Testis (tissue), 2 donors: ENCODE results near the gene GPC6.

ENCODE experiments used
- POLR2A ChIP-seq: fragments of 450-650 bp; IDR thresholded peaks from one replicate; pipeline ENCODE4 v1.6.1; 2017; ENCODE audit warnings: antibody characterized with exemption, mild to moderate bottlenecking, moderate library complexity
- TF ChIP-seq, protein P1 (sequence below), 3 experiments: fragments of 450-650 bp in 2 of 3; fragments of 200-600 bp in 1 of 3; sonication (generic) in 1 of 3; IDR thresholded peaks; one replicate each; pipeline ENCODE4 v1.5.1; 2016 to 2019; ENCODE audit warnings: antibody characterized with exemption in 3 of 3, mild to moderate bottlenecking in 2 of 3, moderate library complexity in 1 of 3

DNA sequence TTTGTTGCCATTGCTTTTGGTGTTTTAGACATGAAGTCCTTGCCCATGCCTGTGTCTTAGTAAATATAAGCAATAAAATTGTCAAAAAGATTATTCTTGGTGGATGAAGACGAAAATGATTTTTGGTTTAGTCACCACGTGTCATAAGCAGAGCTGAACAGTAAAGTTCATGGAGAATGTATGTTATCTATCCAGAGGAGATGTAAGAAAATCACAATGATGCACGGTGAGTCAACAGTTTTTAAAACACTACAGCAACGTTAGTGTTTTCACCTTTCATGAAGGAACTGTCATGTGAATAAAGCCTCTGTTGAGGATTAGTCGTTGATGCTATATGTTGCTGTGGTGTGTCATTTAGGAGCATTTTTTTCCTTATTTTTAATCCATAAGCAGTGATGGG lies 137.6 kb downstream of the GPC6 start:
- TF ChIP-seq POLR2A, result no peak
- TF ChIP-seq, protein P1, sequence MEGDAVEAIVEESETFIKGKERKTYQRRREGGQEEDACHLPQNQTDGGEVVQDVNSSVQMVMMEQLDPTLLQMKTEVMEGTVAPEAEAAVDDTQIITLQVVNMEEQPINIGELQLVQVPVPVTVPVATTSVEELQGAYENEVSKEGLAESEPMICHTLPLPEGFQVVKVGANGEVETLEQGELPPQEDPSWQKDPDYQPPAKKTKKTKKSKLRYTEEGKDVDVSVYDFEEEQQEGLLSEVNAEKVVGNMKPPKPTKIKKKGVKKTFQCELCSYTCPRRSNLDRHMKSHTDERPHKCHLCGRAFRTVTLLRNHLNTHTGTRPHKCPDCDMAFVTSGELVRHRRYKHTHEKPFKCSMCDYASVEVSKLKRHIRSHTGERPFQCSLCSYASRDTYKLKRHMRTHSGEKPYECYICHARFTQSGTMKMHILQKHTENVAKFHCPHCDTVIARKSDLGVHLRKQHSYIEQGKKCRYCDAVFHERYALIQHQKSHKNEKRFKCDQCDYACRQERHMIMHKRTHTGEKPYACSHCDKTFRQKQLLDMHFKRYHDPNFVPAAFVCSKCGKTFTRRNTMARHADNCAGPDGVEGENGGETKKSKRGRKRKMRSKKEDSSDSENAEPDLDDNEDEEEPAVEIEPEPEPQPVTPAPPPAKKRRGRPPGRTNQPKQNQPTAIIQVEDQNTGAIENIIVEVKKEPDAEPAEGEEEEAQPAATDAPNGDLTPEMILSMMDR (IDR thresholded peaks at IDR 0.05), result no peak
